Adrenal gland (tissue), 12 donors: ENCODE data around the gene NCK2. TPM values are rescaled to one million over a fixed set of nuclear protein-coding genes. Genes with fewer than 3 reads are reported as not detected.
A peak's percentile ranks its signal among the peaks of the same experiment; 100 is the strongest.

Source experiments
- DNase-seq, 7 donors: peaks; one replicate each; pipeline ENCODE4 v3.0.0-alpha.2; 2019 to 2020
- H3K27ac ChIP-seq, 5 donors: fragments of 200-600 bp; sonication (generic) in 4 of 5; 1 replicate in 3 of 5; 2 replicates in 2 of 5; pipeline versions ENCODE4 v1.5.1 to v1.8.0; 2016 to 2020; ENCODE audit warnings: mild to moderate bottlenecking in 1 of 5
- H3K27me3 ChIP-seq: fragments of 200-600 bp; 2 replicates; pipeline ENCODE4 v1.8.0; 2021
- H3K36me3 ChIP-seq, 2 donors: fragments of 200-600 bp; replicated peaks in 1 of 2; 1 replicate in 1 of 2; 2 replicates in 1 of 2; pipeline versions ENCODE4 v1.5.1 to v1.8.0; 2018 to 2022
- H3K4me1 ChIP-seq, 2 donors: fragments of 200-600 bp; replicated peaks in 1 of 2; 1 replicate in 1 of 2; 2 replicates in 1 of 2; pipeline versions ENCODE4 v1.5.1 to v1.8.0; 2018 to 2021
- H3K4me3 ChIP-seq, 4 donors: fragments of 200-600 bp; sonication (generic) in 3 of 4; one replicate each; pipeline ENCODE4 v1.5.1; 2016 to 2018
- H3K9me3 ChIP-seq, 3 donors: fragments of 200-600 bp; sonication (generic) in 1 of 3; replicated peaks in 1 of 3; 1 replicate in 2 of 3; 2 replicates in 1 of 3; pipeline versions ENCODE4 v1.5.1 to v1.8.0; 2016 to 2021
- CTCF ChIP-seq, 6 experiments: fragments of 450-650 bp in 4 of 6; fragments of 200-600 bp in 2 of 6; sonication (generic) in 1 of 6; IDR thresholded peaks; 1 replicate in 5 of 6; 2 replicates in 1 of 6; pipeline versions ENCODE4 v1.5.1 to v1.8.0; 2016 to 2021; ENCODE audit warnings: antibody characterized with exemption in 6 of 6, mild to moderate bottlenecking in 2 of 6, moderate library complexity in 1 of 6
- POLR2A ChIP-seq, 2 donors: fragments of 450-650 bp; IDR thresholded peaks; one replicate each; pipeline ENCODE4 v1.6.1; 2017; ENCODE audit warnings: antibody characterized with exemption in 2 of 2, mild to moderate bottlenecking in 2 of 2, moderate library complexity in 1 of 2
- whole genome bisulfite sequencing, 4 donors: extraction: QIAGEN DNeasy Blood & Tissue Kit in 2 of 4; methylation state at CpG; one replicate each; pipeline versions ENCODE4 v1.1.5 to v1.1.7; 2013 to 2017; 5-methylcytosine and 5-hydroxymethylcytosine counted together
- intact Hi-C, 2 donors: fragments of 100-400 bp; cut with DNase I; formaldehyde crosslinking; loops; one replicate each; pipeline versions ENCODE4 v1.14.1 to v1.15.0; 2022 to 2023
- polyA plus RNA-seq, 3 donors: library from polyadenylated mRNA; stranded (reverse); fragments of 200-250 nt in 2 of 3; fragments of 350-450 nt in 1 of 3; fragmentation: Illumina TruSeq in 1 of 3; extraction: RNeasy Lipid Tissue Mini Kit (QIAGEN cat#74804) in 1 of 3; gene quantifications; one replicate each; pipeline ENCODE4 v1.2.3, GENCODE V29; 2013 to 2014
- total RNA-seq, 9 donors: library from RNA; depleted of rRNA in 4 of 9; stranded (reverse); fragments of >200 nt in 4 of 9; fragments of 120-200 nt in 1 of 9; fragmentation: NEBNext Ultra II Directional in 1 of 9; extraction: Animal tissue kit (Norgen Biotek cat#: 25700) in 1 of 9; gene quantifications; one replicate each; pipeline versions ENCODE4 v1.1.0 to v1.2.4, GENCODE V29; 2013 to 2023
- donor health status: healthy with polysubstance abuse.
- donor health status: Bipolar disorder and iron deficiency.
- donor health status: DM: yes; HTN: yes; CAD: no.
- donor health status: DM: no; HTN: no; CAD: no.
- donor health status: DM: no; HTN: no; CAD: no.
- donor health status: DM: yes; HTN: yes; CAD: no.

NCK2 gene
- total and polyA plus RNA-seq, 12 donors = 13.7 to 56.0 (median 37.3) TPM

DNA sequence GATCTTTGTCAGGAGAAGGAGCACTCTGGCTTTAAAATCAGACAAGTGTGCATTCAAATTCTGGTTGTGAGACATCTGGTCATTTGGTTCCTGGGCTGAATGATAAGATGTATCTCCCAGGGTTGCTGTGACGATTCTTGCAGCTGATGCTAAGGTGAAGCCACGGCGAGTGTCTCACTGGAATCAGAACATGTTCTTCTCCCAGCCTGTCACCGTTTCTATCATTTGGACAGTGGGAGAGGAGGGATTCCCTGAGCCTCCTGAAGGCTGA is 68.3 kb downstream of the NCK2 start:
- Histone ChIP-seq H3K4me1 (peaks cover 23 to 37% of the 10 kb centered on the region in 2 donors), H3K4me3 (no peak overlapping the region), H3K27me3 (no peaks in the 10 kb centered on the region), H3K27ac (peak overlapping the region in 2 of 5 donors; percentile 1 to 41), H3K9me3 (no peaks in the 10 kb centered on the region), H3K36me3 (no peaks in the 10 kb centered on the region)
- intact Hi-C loops = no loop called here
- WGBS, 4 donors = 74 to 92% (median 87%) methylated on average over 3 to 4 of the region's 4 CpGs
- no peak for DNase-seq
- TF ChIP-seq POLR2A (IDR thresholded peaks at IDR 0.05) = no peak
- TF ChIP-seq CTCF (IDR thresholded peaks at IDR 0.05) = no peak

DNA sequence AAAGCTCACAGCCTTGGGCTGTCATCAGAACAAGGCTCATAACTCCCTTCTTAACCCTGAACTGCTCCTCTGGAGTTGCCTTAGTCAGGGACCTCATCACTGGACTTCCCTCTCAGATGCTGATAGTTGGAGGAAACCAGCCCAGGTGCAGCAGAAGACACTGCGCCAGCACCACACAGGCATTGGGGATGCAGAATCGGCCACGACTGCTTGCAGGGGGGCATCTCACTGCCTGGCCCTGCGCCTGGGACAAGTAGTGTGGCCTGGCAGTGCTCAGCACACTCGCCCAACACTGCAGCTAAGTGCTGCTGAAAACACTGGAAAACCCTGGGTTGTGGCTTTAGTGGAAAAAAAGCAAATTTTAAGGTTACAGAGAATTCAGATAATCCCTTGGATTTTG is 68.7 kb downstream of the NCK2 start:
- TF ChIP-seq CTCF (IDR thresholded peaks at IDR 0.05) = no peak
- H3K4me3 ChIP-seq = no peak overlapping the region
- peaks cover 23 to 37% of the 10 kb centered on the region in 2 donors for H3K4me1 ChIP-seq
- no peak overlapping the region for H3K27ac ChIP-seq
- no peaks in the 10 kb centered on the region for H3K36me3 ChIP-seq
- WGBS, 4 donors = 91 to 100% (median 93%) methylated on average over 3 to 5 of the region's 5 CpGs
- no peaks in the 10 kb centered on the region for H3K27me3 ChIP-seq
- no peaks in the 10 kb centered on the region for H3K9me3 ChIP-seq
- DNase-seq = no peak
- intact Hi-C loops = no loop called here

DNA sequence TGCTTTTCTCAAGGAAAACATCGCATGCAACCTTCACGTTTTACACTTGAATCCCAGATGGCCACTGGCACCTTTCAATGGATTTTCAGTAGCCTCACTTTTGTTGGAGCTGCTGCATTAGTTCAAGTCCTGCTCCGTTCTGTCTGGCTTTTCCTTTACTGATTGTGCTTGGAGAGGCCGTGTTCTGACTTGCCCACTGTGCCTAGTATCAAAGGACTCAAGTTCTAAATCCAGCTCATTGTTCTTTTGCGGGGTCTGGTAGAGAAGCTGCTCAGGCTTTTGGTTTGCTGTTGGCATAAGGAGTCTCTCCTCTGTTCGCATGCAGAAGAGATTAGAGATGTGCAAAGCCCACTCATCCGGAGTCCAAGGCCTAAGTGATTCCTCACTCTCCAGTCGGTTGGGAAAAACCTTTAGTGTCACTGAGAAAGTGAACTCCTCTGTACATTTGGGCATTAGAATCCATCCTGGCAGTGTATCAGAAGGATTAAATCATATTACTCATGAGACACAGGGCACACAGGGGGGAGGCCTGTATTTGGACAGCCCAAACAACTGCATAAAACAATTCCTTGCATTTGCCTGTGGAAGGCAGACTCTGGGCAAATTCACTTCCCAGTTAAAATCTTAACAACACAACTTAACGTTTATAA is 69.7 kb downstream of the NCK2 start:
- no peaks in the 10 kb centered on the region for H3K27me3 ChIP-seq
- H3K27ac ChIP-seq = peak overlapping the region in 2 of 5 donors; percentile 7 to 18
- peak in 6 of 7 donors; percentile 41 to 68 (median 54) for DNase-seq
- H3K9me3 ChIP-seq = no peaks in the 10 kb centered on the region
- TF ChIP-seq POLR2A (IDR thresholded peaks at IDR 0.05) = no peak
- TF ChIP-seq CTCF (IDR thresholded peaks at IDR 0.05) = no peak
- H3K4me1 ChIP-seq = peaks cover 23 to 37% of the 10 kb centered on the region in 2 donors
- intact Hi-C loops = no loop called here
- no peaks in the 10 kb centered on the region for H3K36me3 ChIP-seq
- WGBS, 4 donors = 53 to 76% (median 69%) methylated on average over 9 of the region's 9 CpGs
- no peak overlapping the region for H3K4me3 ChIP-seq

- no peaks in the 10 kb centered on the region for H3K36me3 ChIP-seq
- intact Hi-C loops = no loop called here
- TF ChIP-seq POLR2A (IDR thresholded peaks at IDR 0.05) (no peak), CTCF (IDR thresholded peaks at IDR 0.05) (no peak)
- no peak overlapping the region for H3K27ac ChIP-seq
- H3K4me3 ChIP-seq = no peak overlapping the region
- WGBS, 4 donors = 90 to 94% (median 92%) methylated on average over 7 of the region's 7 CpGs
- H3K9me3 ChIP-seq = no peaks in the 10 kb centered on the region
- no peak for DNase-seq
- peaks cover 23 to 37% of the 10 kb centered on the region in 2 donors for H3K4me1 ChIP-seq
- no peaks in the 10 kb centered on the region for H3K27me3 ChIP-seq
Observed at GRCh38 chr2:105815401-105815800, 70.7 kb downstream of the NCK2 start.
